ENCODE measurements around the gene HPS6. TPM values are rescaled to one million over a fixed set of nuclear protein-coding genes. Genes with fewer than 3 reads are reported as not detected.

The HPS6 gene
- polyA plus RNA-seq, 2 of the 4 experiments (the other 2 are of a cell fraction): 5.6 to 15.3 TPM

GRCh38 chr10:102116656-102117055 lies 51.5 kb downstream of the HPS6 start:
- DNase-seq (ENCODE audit: low read depth in 1 of 2, low spot score in 1 of 2) (no peak), ATAC-seq (no peak), FAIRE-seq (no peak)
- no peaks in the 10 kb centered on the region for H3K9me3 ChIP-seq
- TF ChIP-seq PBX3 (IDR thresholded peaks at IDR 0.05) (no peak), TP53 (CRISPR knock-in tag; IDR thresholded peaks at IDR 0.05) (no peak), TFCP2L1 (CRISPR knock-in tag; IDR thresholded peaks at IDR 0.05) (no peak), HDAC2 (IDR thresholded peaks at IDR 0.05) (no peak), NFE2L2 (conservative IDR thresholded peaks at IDR 0.05; ENCODE audit: low read length) (no peak), MAX (IDR thresholded peaks at IDR 0.05) (no peak), KDM5A (IDR thresholded peaks at IDR 0.05) (no peak), MYC (IDR thresholded peaks at IDR 0.05; ENCODE audit: borderline replicate concordance, low read length) (no peak), CBX2 (IDR thresholded peaks at IDR 0.05; ENCODE audit: borderline replicate concordance, low read depth) (no peak), CHD2 (IDR thresholded peaks at IDR 0.05; ENCODE audit: low read length, partially characterized antibody) (no peak), POLR2A (IDR thresholded peaks at IDR 0.05; ENCODE audit: low read length) (no peak), HEYL (CRISPR knock-in tag; IDR thresholded peaks at IDR 0.05) (no peak), ZSCAN20 (CRISPR knock-in tag; IDR thresholded peaks at IDR 0.05) (no peak)
- TF ChIP-seq, protein P1, sequence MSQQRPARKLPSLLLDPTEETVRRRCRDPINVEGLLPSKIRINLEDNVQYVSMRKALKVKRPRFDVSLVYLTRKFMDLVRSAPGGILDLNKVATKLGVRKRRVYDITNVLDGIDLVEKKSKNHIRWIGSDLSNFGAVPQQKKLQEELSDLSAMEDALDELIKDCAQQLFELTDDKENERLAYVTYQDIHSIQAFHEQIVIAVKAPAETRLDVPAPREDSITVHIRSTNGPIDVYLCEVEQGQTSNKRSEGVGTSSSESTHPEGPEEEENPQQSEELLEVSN (IDR thresholded peaks at IDR 0.05; ENCODE audit: borderline replicate concordance, low read depth): no peak
- TF ChIP-seq, protein P2, sequence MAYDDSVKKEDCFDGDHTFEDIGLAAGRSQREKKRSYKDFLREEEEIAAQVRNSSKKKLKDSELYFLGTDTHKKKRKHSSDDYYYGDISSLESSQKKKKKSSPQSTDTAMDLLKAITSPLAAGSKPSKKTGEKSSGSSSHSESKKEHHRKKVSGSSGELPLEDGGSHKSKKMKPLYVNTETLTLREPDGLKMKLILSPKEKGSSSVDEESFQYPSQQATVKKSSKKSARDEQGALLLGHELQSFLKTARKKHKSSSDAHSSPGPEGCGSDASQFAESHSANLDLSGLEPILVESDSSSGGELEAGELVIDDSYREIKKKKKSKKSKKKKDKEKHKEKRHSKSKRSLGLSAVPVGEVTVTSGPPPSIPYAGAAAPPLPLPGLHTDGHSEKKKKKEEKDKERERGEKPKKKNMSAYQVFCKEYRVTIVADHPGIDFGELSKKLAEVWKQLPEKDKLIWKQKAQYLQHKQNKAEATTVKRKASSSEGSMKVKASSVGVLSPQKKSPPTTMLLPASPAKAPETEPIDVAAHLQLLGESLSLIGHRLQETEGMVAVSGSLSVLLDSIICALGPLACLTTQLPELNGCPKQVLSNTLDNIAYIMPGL (CRISPR knock-in tag; IDR thresholded peaks at IDR 0.05; ENCODE audit: borderline replicate concordance): no peak
- TF ChIP-seq, protein P3, sequence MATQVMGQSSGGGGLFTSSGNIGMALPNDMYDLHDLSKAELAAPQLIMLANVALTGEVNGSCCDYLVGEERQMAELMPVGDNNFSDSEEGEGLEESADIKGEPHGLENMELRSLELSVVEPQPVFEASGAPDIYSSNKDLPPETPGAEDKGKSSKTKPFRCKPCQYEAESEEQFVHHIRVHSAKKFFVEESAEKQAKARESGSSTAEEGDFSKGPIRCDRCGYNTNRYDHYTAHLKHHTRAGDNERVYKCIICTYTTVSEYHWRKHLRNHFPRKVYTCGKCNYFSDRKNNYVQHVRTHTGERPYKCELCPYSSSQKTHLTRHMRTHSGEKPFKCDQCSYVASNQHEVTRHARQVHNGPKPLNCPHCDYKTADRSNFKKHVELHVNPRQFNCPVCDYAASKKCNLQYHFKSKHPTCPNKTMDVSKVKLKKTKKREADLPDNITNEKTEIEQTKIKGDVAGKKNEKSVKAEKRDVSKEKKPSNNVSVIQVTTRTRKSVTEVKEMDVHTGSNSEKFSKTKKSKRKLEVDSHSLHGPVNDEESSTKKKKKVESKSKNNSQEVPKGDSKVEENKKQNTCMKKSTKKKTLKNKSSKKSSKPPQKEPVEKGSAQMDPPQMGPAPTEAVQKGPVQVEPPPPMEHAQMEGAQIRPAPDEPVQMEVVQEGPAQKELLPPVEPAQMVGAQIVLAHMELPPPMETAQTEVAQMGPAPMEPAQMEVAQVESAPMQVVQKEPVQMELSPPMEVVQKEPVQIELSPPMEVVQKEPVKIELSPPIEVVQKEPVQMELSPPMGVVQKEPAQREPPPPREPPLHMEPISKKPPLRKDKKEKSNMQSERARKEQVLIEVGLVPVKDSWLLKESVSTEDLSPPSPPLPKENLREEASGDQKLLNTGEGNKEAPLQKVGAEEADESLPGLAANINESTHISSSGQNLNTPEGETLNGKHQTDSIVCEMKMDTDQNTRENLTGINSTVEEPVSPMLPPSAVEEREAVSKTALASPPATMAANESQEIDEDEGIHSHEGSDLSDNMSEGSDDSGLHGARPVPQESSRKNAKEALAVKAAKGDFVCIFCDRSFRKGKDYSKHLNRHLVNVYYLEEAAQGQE (IDR thresholded peaks at IDR 0.05): no peak
- no peak overlapping the region for H3K4me3 ChIP-seq
- POLR2A ChIA-PET: interaction anchor here (0.6 kb wide), 1 partner anchor 37 kb away, joined by 4 read pairs; no protein-coding TSS in a partner anchor
- CTCF ChIA-PET: interaction anchor here (0.9 to 8.7 kb wide), 6 partner anchors 11 to 282 kb away, joined by 3 to 55 read pairs (median 5); no protein-coding TSS in a partner anchor
- H3K4me2 ChIP-seq: peak overlapping the region; percentile 97
- peaks cover 73% of the 10 kb centered on the region for H3K4me1 ChIP-seq
- 92% methylated on average over 1 of the region's 1 CpG for WGBS (ENCODE audit: missing lambda C conversion rate)
- peak overlapping the region; percentile 85 to 98 for H3K27ac ChIP-seq

Small RNA genes within 50 kb of the gene (small RNA-seq; reads per million reads assigned to genes)
- gene AL500527.1 (0 reads per million in 6 experiments), gene AL500527.2 (0 reads per million in 6 experiments)

Other genes starting within 250 kb of the HPS6 start
- 79.1 and 84.5 TPM in 2 replicates for gene OGA, start 246.9 kb upstream of the HPS6 start, polyA plus RNA-seq (2011; rRNA removed)
- 40.3 to 50.7 TPM (median 46.5 TPM) in 3 replicates for gene OGA, start 246.9 kb upstream of the HPS6 start, polyA plus RNA-seq (2017; fragmentation: RNase III; extraction: RNeasy Plus Mini Kit Qiagen cat#74134 plus additional on column Dnase treatment)
- gene KCNIP2, start 221.5 kb upstream of the HPS6 start, polyA plus RNA-seq (2011; rRNA removed): 0.88 and 1.3 TPM in 2 replicates
- gene KCNIP2, start 221.5 kb upstream of the HPS6 start, polyA plus RNA-seq (2017; fragmentation: RNase III; extraction: RNeasy Plus Mini Kit Qiagen cat#74134 plus additional on column Dnase treatment): 1.1 to 1.7 TPM (median 1.3 TPM) in 3 replicates
- 17.3 and 20.1 TPM in 2 replicates for gene ARMH3, start 9.2 kb upstream of the HPS6 start, polyA plus RNA-seq (2011; rRNA removed)
- gene ARMH3, start 9.2 kb upstream of the HPS6 start, polyA plus RNA-seq (2017; fragmentation: RNase III; extraction: RNeasy Plus Mini Kit Qiagen cat#74134 plus additional on column Dnase treatment): 11.3 to 13.3 TPM (median 12.7 TPM) in 3 replicates
- gene LDB1, start 55.0 kb downstream of the HPS6 start, polyA plus RNA-seq (2011; rRNA removed): 47.0 and 47.5 TPM in 2 replicates
- gene LDB1, start 55.0 kb downstream of the HPS6 start, polyA plus RNA-seq (2017; fragmentation: RNase III; extraction: RNeasy Plus Mini Kit Qiagen cat#74134 plus additional on column Dnase treatment): 33.3 to 37.3 TPM (median 37.2 TPM) in 3 replicates
- gene PPRC1, start 67.7 kb downstream of the HPS6 start, polyA plus RNA-seq (2011; rRNA removed): 27.0 and 34.1 TPM in 2 replicates
- gene PPRC1, start 67.7 kb downstream of the HPS6 start, polyA plus RNA-seq (2017; fragmentation: RNase III; extraction: RNeasy Plus Mini Kit Qiagen cat#74134 plus additional on column Dnase treatment): 43.9 to 49.1 TPM (median 44.1 TPM) in 3 replicates
- gene NOLC1, start 87.0 kb downstream of the HPS6 start, polyA plus RNA-seq (2011; rRNA removed): 128 and 188 TPM in 2 replicates
- 123 to 155 TPM (median 129 TPM) in 3 replicates for gene NOLC1, start 87.0 kb downstream of the HPS6 start, polyA plus RNA-seq (2017; fragmentation: RNase III; extraction: RNeasy Plus Mini Kit Qiagen cat#74134 plus additional on column Dnase treatment)
- 0.53 and 0.86 TPM in 2 replicates for gene ELOVL3, start 160.9 kb downstream of the HPS6 start, polyA plus RNA-seq (2011; rRNA removed)
- 0.22 to 0.41 TPM (median 0.30 TPM) in 3 replicates for gene ELOVL3, start 160.9 kb downstream of the HPS6 start, polyA plus RNA-seq (2017; fragmentation: RNase III; extraction: RNeasy Plus Mini Kit Qiagen cat#74134 plus additional on column Dnase treatment)
- not detected in 2 replicates for gene PITX3, start 176.2 kb downstream of the HPS6 start, polyA plus RNA-seq (2011; rRNA removed)
- gene PITX3, start 176.2 kb downstream of the HPS6 start, polyA plus RNA-seq (2017; fragmentation: RNase III; extraction: RNeasy Plus Mini Kit Qiagen cat#74134 plus additional on column Dnase treatment): 0.09 TPM in 1 of 3 replicates, not detected in the others
- 21.3 and 34.7 TPM in 2 replicates for gene GBF1, start 180.2 kb downstream of the HPS6 start, polyA plus RNA-seq (2011; rRNA removed)
- gene GBF1, start 180.2 kb downstream of the HPS6 start, polyA plus RNA-seq (2017; fragmentation: RNase III; extraction: RNeasy Plus Mini Kit Qiagen cat#74134 plus additional on column Dnase treatment): 20.4 to 22.2 TPM (median 22.1 TPM) in 3 replicates